Activated CD4-positive, alpha-beta T cell treated with anti-CD3 and anti-CD28 coated beads, Interleukin-2, Interleukin-6, amounts not matched to agents 100 ng/mL and 50 ng/mL, durations not matched to agents 16 hours and 8 hours (primary cell): ENCODE results near the gene RC3H2.
A peak's percentile ranks its signal among the peaks of the same experiment; 100 is the strongest.
"Not testable (repeated sequence)": the region's sequence is repeated elsewhere in the genome, so short reads cannot be mapped to it uniquely, and the experiment has no call there.

Experiments
- DNase-seq: peaks from one replicate; pipeline ENCODE4 v3.0.0-alpha.2; 2020

The RC3H2 gene

DNA sequence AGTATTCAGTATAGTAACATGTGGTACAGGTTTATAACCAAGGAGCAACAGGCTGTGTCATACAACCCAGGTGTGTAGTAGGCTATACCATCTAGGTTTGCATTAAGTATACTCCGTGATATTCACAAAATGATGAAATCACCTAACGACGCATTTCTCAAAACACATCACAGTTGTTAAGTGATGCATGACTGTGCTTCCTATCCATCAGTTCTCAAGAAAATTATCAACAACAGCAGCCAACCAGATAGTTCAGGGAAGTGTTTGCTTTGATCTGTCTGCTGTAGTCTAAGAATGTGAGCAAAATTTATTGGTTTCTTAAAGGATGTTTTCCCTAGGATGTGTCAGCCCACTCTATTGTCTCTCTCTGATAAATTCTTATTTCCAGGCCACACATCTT lies 18.8 kb upstream of the RC3H2 start:
- no peak for DNase-seq

DNA sequence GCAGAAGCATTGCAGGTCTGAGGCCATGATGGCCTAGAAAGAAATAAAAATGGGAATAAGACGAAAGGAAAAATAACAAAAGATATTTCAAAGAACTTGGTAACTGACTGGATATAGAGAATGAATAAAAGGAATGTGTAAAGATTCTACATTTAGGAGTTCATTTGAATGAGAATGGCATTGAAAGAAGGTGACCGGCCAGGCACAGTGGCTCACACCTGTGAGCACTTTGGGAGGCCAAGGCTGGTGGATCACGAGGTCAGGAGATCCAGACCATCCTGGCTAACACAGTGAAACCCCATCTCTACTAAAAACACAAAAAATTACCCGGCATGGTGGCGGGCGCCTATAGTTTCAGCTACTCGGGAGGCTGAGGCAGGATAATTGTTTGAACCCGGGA lies 17.6 kb upstream of the RC3H2 start:
- DNase-seq = no peak

DNA sequence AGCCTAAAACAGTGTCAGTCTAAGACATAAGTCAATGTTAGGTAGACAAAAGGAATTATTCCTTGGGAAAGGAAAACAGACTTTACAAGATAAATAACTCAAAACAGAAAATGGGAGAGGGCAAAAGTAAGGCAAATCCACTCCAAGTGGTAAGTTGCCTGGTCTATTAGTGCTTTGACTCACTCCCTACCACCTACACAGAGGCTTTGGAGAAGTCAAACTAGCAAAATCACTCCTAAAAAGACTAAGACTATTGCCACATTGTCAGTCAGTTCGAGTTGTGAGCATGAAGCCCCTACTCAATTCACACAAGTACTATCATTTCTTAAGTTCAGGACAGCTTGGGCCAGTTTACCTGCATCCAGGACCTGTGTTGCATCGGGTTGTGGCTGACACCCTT lies 13.2 kb upstream of the RC3H2 start:
- no peak for DNase-seq

- peak; percentile 84 for DNase-seq
Measured at GRCh38 chr9:122912964-122913673, 8.0 kb upstream of the RC3H2 start, which contains the start of gene ZBTB6. TSS of gene ZBTB6 (minus strand) at chr9:122913323. CDS start at chr9:122912072, 1,251 bp downstream.

DNA sequence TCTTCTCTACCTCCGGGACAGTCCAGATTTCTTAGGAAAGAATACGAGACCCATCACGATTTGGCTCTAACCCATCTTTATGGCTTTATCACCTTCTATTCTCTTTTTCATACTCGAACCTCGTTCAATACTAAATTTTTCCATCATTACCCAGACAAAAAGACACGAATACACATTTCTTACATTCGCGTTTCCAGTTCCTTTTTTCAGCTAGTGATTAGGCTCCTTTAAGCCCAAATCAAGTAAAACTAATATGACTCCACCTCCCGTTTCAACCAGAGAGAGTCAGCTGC lies 7.5 kb upstream of the RC3H2 start:
- no peak for DNase-seq

DNA sequence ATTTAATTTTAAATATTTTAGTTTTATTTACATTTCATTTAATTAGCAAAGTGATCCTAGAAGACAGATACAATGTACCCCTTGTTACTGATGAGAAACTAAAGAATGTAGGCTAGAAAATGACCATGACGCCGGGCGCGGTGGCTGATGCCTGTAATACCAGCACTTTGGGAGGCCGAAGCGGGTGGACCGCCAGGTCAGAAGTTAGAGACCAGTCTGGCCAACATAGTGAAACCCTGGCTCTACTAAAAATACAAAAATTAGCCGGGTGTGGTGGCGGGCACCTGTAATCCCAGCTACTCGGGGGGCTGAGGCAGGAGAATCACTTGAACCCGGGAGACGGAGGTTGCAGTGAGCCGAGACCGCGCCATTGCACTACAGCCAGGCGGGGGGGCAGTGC lies 963 bp upstream of the RC3H2 start:
- not testable (repeated sequence) for DNase-seq

DNA sequence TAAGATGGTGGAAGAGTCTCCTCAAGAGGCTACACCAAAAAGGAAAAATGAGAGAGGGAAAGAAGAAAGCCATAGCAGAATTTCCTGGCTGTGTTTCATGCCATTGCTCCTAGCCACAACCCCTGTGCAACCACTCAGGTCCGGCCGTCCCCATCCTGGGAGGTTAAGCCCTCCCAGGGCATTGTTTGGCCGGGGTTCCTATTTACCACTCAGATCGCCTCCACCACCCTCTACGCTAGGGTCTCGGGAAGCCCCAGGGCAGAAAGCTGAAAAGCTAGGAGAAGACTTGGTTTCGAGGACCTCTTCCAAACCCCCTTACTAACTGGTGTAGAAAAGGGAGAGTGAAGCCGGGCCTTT lies 715 bp downstream of the RC3H2 start:
- DNase-seq = peak; percentile 51

- no peak for DNase-seq
Measured at GRCh38 chr9:122900791-122901190, 4.4 kb downstream of the RC3H2 start.

- DNase-seq = no peak
Measured at GRCh38 chr9:122897969-122898368, 7.2 kb downstream of the RC3H2 start.

DNA sequence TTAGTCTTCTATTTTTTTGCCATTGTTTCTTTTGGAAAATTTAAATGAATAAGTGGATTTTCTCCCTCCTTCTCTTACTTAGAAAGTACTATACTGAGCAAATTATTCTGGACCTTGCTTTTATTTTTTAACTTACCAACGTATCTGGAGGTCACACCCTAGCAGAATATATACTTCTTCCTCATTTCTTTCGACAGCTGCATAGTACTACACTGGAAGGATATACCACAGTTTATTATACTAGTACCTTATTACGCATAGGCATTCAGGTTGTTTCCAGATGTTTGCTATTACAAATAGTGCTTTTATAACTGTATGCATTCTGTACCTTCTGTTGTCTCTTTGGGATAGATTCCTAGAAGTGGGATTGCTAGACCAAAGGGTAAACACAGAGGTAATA lies 16.7 kb downstream of the RC3H2 start:
- DNase-seq = no peak

GRCh38 chr9:122883125-122883524 lies 22.0 kb downstream of the RC3H2 start:
- no peak for DNase-seq

- no peak for DNase-seq
Measured at GRCh38 chr9:122879443-122879842, 25.7 kb downstream of the RC3H2 start.

- DNase-seq = no peak
Measured at GRCh38 chr9:122875523-122875922, 29.6 kb downstream of the RC3H2 start.

DNA sequence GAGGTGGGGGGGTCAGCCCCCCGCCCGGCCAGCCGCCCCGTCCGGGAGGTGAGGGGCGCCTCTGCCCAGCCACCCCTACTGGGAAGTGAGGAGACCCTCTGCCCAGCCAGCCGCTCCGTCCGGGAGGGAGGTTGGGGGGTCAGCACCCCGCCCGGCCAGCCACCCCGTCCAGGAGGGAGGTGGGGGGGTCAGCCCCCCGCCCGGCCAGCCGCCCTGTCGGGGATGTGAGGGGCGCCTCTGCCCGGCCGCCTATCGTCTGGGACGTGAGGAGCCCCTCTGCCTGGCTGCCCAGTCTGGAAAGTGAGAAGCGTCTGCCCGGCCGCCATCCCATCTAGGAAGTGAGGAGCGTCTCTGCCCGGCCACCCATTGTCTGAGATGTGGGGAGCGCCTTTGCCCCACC lies 37.9 kb downstream of the RC3H2 start:
- not testable (repeated sequence) for DNase-seq

DNA sequence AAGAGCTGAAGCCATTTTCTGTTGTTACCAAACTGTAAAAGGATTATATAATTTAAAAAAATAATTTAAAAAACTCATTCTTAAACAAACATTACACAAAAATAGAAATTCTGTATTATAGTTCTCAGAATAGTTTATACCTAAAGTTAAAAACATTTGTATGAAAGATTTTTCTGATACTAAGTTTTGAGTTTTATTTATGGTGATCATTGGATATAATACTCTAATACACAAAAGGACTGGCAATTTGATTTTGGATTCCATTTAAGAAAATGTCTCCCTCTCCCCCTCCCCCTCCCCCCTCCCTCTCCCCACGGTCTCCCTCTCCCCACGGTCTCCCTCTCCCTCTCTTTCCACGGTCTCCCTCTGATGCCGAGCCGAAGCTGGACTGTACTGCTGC lies 39.1 kb downstream of the RC3H2 start:
- DNase-seq = no peak

DNA sequence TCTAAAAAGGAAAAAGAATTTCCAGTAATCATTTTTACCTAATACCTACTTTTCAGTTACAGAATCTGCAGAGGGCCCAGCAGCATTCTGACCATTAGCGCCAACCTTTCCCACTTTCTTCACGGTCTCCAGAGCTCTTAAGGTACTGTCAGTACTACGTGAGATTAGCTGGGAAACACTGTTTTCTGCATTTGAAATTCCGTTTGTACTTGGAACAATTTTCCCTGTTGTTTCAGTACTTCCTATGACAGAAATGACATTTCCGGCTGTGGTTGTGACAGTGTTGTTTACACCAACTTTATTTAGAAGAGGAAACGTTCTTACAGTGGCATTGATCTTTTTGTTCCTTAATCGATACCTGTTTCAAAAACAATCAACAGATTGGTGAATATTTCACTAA lies 39.9 kb downstream of the RC3H2 start:
- DNase-seq = no peak

DNA sequence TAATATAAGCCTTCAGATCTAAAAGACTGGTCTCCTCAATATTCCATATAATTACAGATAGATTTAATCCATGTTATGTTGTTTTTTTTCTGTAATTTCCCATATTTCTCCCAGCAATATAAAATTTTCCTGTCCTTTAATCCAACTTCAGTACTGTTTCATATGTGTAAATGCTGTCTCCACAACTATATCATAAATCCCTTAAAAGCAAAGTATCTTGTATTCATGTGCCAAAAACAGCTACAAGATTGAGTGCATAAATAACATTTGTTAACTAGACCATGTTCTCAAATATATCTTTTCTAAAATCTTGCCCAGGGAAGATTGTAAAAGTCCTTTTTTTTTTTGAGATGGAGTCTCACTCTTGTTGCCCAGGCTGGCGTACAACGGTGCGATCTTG lies 41.8 kb downstream of the RC3H2 start:
- DNase-seq = no peak

DNA sequence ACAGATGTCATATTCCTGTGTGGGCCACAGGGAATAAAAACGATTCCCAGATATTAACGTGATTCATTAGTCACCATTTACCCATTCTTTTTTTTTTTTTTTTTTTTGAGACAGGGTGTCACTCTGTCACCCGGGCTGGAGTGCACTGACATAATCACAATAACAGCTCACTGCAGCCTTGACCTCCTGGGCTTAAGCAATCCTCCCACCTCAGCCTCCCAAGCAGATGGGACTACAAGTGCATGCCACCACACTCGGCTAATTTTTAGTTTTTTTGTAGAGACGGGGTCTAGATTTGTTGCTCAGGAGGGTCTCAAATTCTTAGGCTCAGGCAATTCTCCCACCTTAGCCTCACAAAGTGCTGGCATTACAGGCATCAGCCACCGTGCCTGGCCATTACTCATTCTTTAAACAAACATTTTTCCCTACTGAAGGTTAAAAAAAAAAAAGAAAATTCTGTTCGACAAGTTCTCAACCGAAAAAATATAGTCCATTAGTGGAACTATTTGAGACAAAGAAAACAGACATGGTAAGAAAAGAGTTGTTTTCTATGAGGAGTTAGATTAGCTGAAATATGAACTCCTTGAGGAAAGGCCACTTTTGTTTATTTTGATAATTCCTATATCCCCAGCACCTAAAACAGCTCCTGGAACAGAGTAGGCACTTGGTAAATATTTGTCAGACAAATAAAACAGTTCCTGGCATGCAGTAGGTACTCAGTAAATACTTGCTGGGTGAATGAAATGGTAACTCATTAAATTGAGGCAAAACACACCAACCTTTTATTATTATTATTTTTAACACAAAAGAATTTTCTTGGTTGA lies 44.6 kb downstream of the RC3H2 start:
- no peak for DNase-seq

GRCh38 chr9:122857815-122858214 lies 47.3 kb downstream of the RC3H2 start:
- DNase-seq = no peak

DNA sequence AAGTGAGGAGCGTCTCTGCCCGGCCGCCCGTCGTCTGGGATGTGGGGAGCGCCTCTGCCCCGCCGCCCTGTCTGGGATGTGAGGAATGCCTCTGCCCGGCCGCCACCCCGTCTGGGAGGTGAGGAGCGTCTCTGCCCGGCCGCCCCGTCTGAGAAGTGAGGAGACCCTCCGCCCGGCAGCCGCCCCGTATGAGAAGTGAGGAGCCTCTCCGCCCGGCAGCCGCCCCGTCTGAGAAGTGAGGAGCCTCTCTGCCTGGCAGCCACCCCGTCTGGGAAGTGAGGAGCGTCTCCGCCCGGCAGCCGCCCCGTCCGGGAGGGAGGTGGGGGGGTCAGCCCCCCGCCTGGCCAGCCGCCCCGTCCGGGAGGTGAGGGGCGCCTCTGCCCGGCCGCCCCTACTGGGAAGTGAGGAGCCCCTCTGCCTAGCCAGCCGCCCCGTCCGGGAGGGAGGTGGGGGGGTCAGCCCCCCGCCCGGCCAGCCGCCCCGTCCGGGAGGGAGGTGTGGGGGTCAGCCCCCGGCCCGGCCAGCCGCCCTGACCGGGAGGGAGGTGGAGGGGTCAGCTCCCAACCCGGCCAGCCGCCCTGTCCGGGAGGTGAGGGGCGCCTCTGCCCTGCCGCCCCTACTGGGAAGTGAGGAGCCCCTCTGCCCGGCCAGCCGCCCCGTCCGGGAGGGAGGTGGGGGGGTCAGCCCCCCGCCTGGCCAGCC lies 52.9 kb downstream of the RC3H2 start:
- DNase-seq = not testable (repeated sequence)

DNA sequence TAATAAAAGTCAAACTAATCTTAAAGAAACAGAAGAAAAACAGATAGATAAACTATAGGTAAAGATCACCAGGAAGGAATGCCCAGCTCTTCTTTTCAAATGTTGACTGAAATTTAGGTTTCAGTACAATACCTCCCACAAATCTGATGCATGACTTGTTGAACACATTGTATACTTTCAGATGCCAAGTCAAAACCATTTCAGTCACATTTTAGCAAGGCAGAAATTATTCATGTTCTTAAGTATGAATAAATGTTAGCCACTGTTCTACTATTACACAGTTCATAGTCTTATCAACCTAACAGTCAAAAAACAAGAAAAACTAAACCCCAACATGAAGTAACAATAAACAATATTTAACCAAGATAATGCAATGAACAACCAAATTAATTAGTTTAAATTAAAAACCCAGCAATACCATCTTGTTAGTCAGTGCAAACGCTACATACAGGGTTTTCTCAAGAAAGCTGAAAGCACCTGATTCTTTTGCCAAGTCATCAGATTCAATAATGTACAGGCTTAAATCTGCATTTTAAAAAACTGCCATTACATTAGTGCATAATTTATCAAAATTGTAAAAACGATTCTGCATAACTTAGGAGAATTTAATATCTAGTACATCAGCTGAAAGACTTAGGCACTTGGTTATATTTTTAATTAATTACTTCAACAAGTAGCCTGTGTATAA lies 56.8 kb downstream of the RC3H2 start:
- no peak for DNase-seq

- peak; percentile 21 for DNase-seq
Measured at GRCh38 chr9:122846371-122846940, 58.7 kb downstream of the RC3H2 start.

DNA sequence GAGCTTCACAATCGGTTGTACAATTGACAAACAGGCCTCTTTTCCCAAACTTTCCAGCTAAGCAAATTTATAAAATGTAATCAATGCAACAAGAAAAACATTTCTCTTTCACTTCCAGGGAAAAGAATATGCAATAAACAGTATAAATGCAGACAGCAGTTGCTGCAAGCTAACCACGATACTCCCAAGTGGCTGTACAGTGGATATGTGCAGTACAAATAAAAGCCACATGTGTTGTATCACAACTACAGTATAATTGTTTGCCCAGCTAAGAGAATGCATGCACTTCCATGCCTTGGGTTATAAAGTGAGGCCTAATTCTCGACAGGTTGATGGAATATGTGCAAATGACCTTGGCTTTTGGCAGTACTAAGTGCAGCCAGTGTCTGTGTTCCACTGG lies 60.0 kb downstream of the RC3H2 start:
- no peak for DNase-seq
